ENCODE measurements around the gene MYL11. TPM values are rescaled to one million over a fixed set of nuclear protein-coding genes. Genes with fewer than 3 reads are reported as not detected.

Gene MYL11
- total RNA-seq, 1 donor from 2014 or later, result 10.4 TPM

DNA sequence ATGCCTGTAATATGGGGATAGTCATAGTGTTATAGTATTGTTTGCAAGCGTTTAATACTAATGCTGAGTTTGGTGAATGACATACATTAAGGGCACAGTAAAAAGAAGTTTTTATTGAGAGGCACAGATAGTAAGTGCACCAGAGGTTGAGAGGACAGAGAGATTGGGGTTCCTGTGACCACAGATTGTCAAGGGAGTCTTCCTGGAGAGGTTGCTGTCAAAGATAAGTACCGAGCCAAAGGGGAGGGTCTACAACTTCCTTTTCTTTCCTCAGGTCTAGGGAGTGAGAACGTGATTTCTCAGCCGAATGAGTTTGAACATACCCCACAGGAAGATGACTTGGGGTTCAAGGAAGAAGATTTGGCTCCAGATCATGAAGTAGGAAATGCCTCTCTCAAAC, 22.5 kb downstream of the MYL11 start:
- H3K36me3 Mint-ChIP-seq, result peaks cover 3% of the 10 kb centered on the region
- peak overlapping the region; percentile 62 for H3K4me3 Mint-ChIP-seq
- H3K27me3 Mint-ChIP-seq, result no peaks in the 10 kb centered on the region
- TF ChIP-seq, protein P1, sequence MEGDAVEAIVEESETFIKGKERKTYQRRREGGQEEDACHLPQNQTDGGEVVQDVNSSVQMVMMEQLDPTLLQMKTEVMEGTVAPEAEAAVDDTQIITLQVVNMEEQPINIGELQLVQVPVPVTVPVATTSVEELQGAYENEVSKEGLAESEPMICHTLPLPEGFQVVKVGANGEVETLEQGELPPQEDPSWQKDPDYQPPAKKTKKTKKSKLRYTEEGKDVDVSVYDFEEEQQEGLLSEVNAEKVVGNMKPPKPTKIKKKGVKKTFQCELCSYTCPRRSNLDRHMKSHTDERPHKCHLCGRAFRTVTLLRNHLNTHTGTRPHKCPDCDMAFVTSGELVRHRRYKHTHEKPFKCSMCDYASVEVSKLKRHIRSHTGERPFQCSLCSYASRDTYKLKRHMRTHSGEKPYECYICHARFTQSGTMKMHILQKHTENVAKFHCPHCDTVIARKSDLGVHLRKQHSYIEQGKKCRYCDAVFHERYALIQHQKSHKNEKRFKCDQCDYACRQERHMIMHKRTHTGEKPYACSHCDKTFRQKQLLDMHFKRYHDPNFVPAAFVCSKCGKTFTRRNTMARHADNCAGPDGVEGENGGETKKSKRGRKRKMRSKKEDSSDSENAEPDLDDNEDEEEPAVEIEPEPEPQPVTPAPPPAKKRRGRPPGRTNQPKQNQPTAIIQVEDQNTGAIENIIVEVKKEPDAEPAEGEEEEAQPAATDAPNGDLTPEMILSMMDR (conservative IDR thresholded peaks at IDR 0.05), result no peak
- H3K27ac Mint-ChIP-seq, result no peak overlapping the region
- no peak for DNase-seq (ENCODE audit: extremely low spot score, unreplicated experiment)
- no peaks in the 10 kb centered on the region for H3K9me3 Mint-ChIP-seq
- H3K4me1 Mint-ChIP-seq (ENCODE audit: unreplicated experiment), result peaks cover 45% of the 10 kb centered on the region

DNA sequence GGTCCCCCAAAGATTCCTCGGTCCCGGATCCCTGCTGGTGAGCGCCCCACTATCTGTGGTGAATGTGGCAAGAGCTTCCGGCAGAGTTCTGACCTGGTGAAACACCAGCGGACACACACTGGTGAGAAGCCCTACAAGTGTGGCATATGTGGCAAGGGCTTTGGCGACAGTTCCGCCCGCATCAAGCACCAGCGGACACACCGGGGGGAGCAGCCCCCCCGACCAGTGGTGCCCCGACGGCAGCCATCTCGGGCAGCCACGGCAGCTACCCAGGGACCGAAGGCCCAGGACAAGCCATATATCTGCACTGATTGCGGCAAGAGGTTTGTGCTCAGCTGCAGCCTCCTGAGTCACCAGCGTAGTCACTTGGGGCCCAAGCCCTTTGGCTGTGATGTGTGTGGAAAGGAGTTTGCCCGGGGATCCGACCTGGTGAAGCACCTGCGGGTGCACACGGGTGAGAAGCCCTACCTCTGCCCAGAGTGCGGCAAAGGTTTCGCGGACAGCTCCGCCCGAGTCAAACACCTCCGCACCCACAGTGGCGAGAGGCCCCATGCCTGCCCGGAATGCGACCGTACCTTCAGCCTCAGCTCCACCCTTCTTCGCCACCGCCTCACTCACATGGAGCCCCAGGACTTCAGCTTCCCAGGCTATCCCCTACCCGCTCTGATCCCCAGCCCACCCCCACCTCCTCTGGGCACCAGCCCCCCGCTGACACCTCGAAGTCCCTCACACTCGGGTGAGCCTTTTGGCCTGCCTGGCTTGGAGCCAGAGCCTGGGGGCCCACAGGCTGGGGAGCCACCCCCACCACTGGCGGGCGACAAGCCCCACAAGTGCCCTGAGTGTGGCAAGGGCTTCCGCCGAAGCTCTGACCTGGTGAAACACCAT, 23.4 kb downstream of the MYL11 start:
- no peaks in the 10 kb centered on the region for H3K27me3 Mint-ChIP-seq
- TF ChIP-seq, protein P1 (conservative IDR thresholded peaks at IDR 0.05), result no peak
- DNase-seq (ENCODE audit: extremely low spot score, unreplicated experiment), result no peak
- no peaks in the 10 kb centered on the region for H3K9me3 Mint-ChIP-seq
- no peak overlapping the region for H3K4me3 Mint-ChIP-seq
- no peak overlapping the region for H3K27ac Mint-ChIP-seq
- peaks cover 45% of the 10 kb centered on the region for H3K4me1 Mint-ChIP-seq (ENCODE audit: unreplicated experiment)
- H3K36me3 Mint-ChIP-seq, result peaks cover 3% of the 10 kb centered on the region

DNA sequence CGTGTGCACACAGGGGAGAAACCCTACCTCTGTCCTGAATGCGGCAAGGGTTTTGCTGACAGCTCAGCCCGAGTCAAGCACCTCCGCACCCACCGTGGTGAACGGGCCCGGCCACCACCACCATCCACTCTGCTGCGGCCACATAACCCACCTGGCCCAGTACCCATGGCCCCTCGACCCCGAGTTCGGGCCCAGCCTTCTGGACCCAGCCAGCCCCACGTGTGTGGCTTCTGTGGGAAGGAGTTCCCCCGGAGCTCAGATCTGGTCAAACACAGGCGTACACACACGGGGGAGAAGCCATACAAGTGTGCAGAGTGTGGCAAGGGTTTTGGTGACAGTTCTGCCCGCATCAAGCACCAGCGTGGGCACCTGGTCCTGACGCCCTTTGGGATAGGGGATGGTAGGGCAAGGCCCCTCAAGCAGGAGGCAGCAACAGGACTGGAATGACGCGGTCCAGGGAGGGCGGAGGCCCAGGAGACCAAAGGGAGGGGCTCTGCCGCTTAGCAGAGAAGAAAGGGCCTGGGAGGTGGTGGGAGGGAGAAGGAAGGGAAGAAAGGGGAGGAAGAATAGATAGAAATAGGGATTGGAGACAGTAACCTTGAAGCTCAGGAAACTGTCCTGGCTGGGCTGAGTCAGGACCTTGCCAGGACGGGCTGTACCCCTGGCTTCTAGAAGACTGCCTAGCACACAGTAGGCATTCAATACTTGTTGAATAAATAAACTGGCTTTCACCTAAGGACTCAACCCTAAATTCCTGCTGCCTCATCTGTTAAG, 24.2 kb downstream of the MYL11 start:
- no peak for DNase-seq (ENCODE audit: extremely low spot score, unreplicated experiment)
- TF ChIP-seq, protein P1 (conservative IDR thresholded peaks at IDR 0.05), result no peak

DNA sequence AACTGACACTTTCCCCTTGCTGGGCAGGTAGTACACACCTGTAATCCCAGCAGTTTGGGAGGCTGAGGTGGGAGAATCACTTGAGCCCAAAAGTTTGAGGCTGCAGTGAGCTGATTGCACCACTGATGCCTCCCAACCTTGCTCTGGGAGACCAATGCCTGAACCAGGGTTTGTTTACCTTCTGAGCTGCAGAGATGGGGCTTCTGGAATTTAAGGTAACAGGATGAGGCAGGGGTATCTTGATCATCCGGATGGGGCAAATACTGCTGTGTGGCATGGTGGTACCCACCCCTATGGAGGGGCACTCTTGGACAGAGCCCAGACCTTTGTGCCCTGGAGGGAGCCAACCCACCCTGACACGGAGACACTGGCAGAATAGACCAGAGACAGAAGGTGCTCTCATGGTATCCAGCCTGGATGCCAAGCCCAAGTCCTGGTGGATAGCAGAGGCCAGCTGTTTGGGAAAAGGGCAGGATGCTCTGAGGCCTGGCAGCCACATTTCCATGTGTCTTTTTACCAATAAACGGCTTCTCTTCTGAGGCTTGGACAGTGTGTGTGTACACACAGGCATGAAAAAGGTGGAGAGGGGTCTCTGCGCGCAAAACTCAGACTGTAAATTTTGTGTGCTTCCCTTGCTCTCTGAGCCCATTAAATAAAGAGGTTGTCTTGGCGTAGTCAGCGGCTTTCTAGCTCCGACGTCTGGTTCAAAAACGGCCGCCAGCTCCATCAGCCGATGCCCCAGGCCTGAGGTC, 25.0 kb downstream of the MYL11 start:
- Mint-ChIP-seq H3K4me1 (ENCODE audit: unreplicated experiment) (peaks cover 35% of the 10 kb centered on the region), H3K4me3 (peak overlapping the region; percentile 91), H3K27me3 (no peaks in the 10 kb centered on the region), H3K27ac (peak overlapping the region; percentile 88), H3K36me3 (peaks cover 3% of the 10 kb centered on the region), H3K9me3 (no peaks in the 10 kb centered on the region)
- DNase-seq (ENCODE audit: extremely low spot score, unreplicated experiment), result no peak
- TF ChIP-seq, protein P1 (conservative IDR thresholded peaks at IDR 0.05), result no peak

More for the DNA sequence above, 24.2 kb downstream of the MYL11 start:
- Mint-ChIP-seq H3K4me1 (ENCODE audit: unreplicated experiment) (peaks cover 42% of the 10 kb centered on the region), H3K27me3 (no peaks in the 10 kb centered on the region), H3K27ac (peak overlapping the region; percentile 73), H3K9me3 (no peaks in the 10 kb centered on the region), H3K36me3 (peaks cover 3% of the 10 kb centered on the region), H3K4me3 (peak overlapping the region; percentile 78)

DNA sequence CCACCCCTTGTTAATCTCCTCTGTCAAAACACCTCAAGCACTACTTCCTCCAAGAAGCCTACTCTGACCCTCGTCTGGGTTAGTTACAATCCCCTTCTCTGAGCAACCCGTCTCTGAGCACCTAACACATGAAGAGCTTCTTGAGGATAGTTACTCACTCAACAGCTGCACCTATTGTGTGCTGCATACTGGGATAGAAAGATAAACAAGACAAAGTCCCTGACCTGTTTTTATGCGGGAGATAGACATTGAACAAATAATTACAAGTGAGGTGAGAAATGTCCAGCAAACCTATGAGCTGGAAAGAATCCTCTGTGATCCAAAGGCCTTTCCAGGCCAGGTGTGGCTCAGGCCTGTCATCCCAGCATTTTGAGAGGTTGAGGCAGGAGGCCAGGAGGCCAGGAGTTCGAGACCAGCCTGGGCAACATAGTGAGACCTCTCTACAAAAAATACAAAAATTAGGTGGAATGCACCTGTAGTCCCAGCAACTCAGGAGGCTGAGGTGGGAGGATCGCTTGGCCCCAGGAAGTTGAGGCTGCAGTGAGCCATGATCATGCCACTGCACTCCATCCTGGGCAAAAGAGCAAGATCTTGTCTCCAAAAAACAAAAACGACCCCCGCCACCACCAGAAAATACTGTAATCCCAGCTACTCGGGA, 27.3 kb downstream of the MYL11 start:
- Mint-ChIP-seq H3K27ac (peak overlapping the region; percentile 59), H3K27me3 (no peaks in the 10 kb centered on the region), H3K9me3 (no peaks in the 10 kb centered on the region), H3K36me3 (peaks cover 3% of the 10 kb centered on the region), H3K4me3 (peak overlapping the region; percentile 79), H3K4me1 (ENCODE audit: unreplicated experiment) (peaks cover 29% of the 10 kb centered on the region)
- no peak for DNase-seq (ENCODE audit: extremely low spot score, unreplicated experiment)
- TF ChIP-seq, protein P1 (conservative IDR thresholded peaks at IDR 0.05), result no peak

Measured in type B pancreatic cell (in vitro differentiated cells).